GM21367 (cell line): ENCODE data around the gene ORM2.
"Not testable (repeated sequence)": the region's sequence is repeated elsewhere in the genome, so short reads cannot be mapped to it uniquely, and the experiment has no call there.

ENCODE experiments used
- ATAC-seq: cut with Tn5 transposase; IDR thresholded peaks from one replicate; pipeline ENCODE4 v1.9.1; 2021; ENCODE audit not compliant: unreplicated experiment

Gene ORM2

DNA sequence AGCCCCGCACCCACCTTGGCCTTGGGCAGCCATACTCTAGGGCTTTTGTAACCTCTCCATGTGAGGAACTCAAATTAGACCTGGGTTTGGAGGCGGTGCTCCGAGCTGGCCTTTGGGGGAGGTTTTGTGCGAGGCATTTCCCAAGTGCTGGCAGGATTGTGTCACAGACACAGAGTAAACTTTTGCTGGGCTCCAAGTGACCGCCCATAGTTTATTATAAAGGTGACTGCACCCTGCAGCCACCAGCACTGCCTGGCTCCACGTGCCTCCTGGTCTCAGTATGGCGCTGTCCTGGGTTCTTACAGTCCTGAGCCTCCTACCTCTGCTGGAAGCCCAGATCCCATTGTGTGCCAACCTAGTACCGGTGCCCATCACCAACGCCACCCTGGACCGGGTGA, at the start of gene ORM2:
TSS of gene ORM2 (plus strand) at position 245 of the 398 bp plus-strand sequence. CDS start at position 281, 36 bp downstream.
- ATAC-seq, result not testable (repeated sequence)

DNA sequence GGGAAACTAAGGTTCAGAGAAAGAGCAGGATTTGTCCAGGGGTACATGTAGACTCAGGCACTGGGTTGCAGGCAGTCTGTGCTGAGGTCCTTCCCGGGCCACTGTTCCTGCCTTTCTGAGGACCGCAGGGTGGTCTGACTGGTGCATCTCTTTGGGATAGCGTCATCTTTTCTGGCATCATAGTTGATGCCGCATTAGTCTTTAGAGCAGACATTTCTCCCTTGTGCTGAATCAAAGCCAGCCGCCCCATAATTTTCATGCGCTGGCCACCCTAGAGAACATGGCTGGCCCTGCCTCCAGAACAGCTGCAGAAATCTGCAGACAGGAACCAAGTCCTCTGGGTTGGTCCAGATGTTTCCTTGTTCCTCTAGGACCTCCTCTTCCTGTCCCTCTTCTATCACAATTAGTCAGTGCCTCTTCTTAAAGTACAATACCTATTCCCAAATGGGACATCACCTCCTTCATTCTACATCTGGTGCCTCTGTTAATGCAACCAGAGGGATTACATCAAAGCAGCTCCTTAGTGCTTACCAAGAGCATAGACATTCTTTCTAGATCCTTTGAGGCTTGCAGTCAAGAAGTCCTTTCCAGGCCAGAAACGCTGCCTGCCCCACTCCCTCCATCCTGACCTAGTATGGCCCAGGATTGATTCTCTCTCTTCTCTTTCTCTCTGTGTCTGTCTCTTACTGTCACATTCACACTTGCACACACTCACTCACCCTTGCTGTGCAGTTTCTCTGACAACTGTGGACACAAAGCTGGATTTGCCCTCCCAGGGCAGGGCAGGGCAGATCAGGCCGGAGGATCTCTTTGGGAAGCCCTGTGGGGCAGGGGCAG, 48.8 kb upstream of the ORM2 start:
- ATAC-seq, result no peak

- no peak for ATAC-seq
Measured at GRCh38 chr9:114281473-114282103, 48.1 kb upstream of the ORM2 start.

- no peak for ATAC-seq
Measured at GRCh38 chr9:114282104-114282485, 47.6 kb upstream of the ORM2 start.

DNA sequence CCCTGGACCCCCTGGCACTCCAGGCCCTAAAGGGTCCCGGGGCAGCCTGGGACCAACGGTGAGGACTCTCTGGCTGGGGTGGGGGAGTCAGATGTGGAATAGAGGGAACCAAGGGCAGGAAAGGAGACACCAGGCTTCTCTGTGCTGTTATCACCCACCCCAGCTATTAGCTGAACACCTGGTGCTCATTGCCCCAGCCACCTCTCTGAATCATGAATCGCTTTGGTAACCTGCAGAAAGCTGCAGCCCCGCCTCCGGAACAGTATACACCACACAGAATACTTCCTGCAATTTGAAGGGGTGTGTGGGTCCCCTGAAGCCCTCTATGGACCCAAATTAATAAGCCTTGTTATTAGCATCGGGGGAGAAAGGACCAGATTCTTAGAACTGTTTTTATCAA, 47.2 kb upstream of the ORM2 start:
- no peak for ATAC-seq

GRCh38 chr9:114282926-114283325, 46.7 kb upstream of the ORM2 start:
- no peak for ATAC-seq

DNA sequence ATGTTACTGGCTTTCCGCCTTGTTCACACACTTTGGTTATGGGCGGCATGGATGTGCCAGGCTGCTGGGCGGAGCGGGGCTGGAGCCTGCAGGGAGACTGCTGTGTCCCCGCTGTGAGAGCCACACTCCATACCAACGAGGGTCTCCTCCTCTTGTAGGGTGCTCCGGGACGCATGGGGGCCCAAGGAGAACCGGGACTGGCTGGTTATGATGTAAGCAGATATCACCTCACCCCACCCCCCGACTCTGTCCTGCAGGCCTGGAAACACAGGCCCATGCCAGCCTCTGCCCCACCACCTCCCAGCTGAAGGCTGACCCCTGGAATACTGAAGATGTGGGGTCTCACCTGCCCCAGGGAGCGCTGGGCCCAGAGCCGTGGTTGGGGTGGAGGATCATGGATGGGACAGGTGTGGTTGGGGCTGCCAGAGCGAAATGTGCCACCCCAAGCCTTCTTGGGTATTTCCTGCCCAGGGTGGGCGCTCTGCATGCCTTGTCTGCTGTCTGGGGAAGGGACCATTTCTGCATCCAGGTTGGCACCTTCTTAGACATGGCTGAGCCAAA, 46.0 kb upstream of the ORM2 start:
- no peak for ATAC-seq

- no peak for ATAC-seq
Measured at GRCh38 chr9:114284316-114285060, 45.2 kb upstream of the ORM2 start.

DNA sequence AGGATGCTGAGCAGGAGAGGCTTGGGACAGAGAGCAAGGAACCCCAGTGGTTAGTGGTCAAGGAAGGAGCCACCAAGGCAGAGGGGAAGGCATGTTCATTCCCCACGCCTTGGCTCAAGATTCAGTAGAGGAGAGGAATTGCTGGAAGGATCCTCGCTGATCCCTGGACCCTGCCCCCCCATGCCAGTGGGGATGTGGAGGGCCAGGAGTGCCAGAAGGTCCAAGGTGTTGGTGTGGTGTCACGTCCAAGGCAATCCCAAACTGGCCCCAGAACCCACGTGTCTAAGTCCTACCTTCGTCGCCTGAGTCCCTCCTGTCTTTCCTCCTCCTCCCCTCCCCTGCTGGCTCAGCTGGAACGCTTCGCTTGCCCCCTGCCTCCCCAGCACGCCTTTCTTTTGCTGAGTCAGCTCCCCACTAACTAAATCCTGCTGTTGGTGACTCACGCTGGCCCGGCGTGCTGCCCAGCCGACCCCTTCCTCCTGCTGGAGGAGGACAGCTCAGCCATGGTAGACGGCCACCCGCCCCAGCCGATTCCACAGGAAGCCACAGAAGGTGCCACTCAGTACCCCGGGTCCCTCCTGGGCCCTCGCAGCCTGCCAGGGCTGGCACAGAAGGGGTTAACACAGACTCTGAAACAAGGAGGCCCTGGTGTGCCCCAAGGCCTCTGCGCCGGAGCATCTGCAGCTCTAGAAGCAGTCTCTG, 44.4 kb upstream of the ORM2 start:
- ATAC-seq, result no peak

GRCh38 chr9:114286146-114286679, 43.5 kb upstream of the ORM2 start:
- no peak for ATAC-seq

GRCh38 chr9:114287001-114287762, 42.5 kb upstream of the ORM2 start:
- no peak for ATAC-seq

GRCh38 chr9:114287763-114288192, 41.9 kb upstream of the ORM2 start:
- no peak for ATAC-seq

DNA sequence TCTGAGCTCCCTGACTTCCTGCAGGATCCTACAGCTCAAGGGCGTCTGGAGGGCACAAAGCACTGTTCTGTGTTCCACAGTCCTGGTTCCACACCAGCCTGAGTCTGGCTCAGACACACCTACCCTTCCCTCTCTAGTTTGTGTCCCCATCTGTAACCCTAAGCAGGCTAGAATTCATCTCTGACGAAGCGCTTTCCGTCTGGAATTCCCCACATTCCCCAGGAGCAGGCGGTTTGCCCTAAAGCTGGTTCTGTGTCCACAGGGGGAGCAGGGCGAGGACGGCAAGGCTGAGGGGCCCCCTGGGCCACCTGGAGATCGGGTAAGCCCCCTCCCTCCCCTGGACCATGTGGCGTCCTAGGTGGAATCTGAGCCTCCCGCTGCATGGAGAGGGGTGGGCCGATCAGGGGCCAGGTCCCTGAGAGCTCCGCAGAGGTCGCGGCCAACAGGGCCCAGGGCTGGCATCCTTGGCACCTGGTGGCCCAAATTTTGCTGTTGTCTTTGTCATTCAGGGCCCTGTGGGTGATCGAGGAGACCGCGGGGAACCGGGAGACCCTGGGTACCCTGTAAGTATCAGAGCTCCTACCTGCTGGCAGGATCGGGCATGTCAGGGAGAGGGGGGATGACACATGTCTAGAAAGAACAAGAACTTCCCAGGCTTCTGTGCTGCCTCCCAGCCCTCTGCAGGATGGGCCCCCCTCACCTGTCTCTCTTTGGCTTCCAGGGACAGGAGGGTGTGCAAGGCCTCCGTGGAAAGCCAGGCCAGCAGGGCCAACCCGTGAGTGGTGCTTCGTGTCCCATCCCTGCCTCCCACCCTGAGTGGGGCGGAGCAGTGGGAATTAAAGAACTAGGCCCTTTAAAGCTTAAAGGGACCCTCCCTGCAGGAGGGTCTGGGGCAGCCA, 41.2 kb upstream of the ORM2 start:
- ATAC-seq, result no peak

GRCh38 chr9:114289106-114289505, 40.6 kb upstream of the ORM2 start:
- no peak for ATAC-seq

GRCh38 chr9:114289571-114290481, 39.8 kb upstream of the ORM2 start:
- no peak for ATAC-seq

GRCh38 chr9:114290561-114290986, 39.1 kb upstream of the ORM2 start:
- ATAC-seq, result no peak

- ATAC-seq, result no peak
Measured at GRCh38 chr9:114291064-114291474, 38.6 kb upstream of the ORM2 start.
